HepG2 (cell line): ENCODE data around the gene RSAD1. TPM values are rescaled to one million over a fixed set of nuclear protein-coding genes. Genes with fewer than 3 reads are reported as not detected.

Experiments used
- BORCS8-MEF2B ChIP-seq: sonication (generic); formaldehyde crosslinking; IDR thresholded peaks from 2 replicates; pipeline ENCODE4 v1.8.0; 2022; ENCODE audit warnings: mild to moderate bottlenecking, missing genetic modification reagents
- CERS6 ChIP-seq: sonication (generic); formaldehyde crosslinking; IDR thresholded peaks from 2 replicates; pipeline ENCODE4 v1.5.0; 2020; ENCODE audit warnings: missing genetic modification reagents
- FOXP1 ChIP-seq, 2 experiments: fragments of 450-650 bp in 1 of 2; IDR thresholded peaks; 2 replicates each; pipeline ENCODE4 v1.6.1; 2017 to 2018; ENCODE audit warnings: antibody characterized with exemption in 1 of 2
- GABPA ChIP-seq, 2 experiments: IDR thresholded peaks; 2 replicates each; pipeline ENCODE4 v1.6.1; 2011 to 2016; ENCODE audit warnings: low read depth in 2 of 2, low read length in 1 of 2, missing biosample characterization in 1 of 2, missing genetic modification characterization in 1 of 2
- HNF4A ChIP-seq: sonication (generic); formaldehyde crosslinking; IDR thresholded peaks from 2 replicates; pipeline ENCODE4 v1.4.0; 2020; ENCODE audit warnings: missing genetic modification reagents
- HOXA9 ChIP-seq: sonication (generic); formaldehyde crosslinking; IDR thresholded peaks from 2 replicates; pipeline ENCODE4 v1.8.1; 2022; ENCODE audit warnings: missing genetic modification reagents, mild to moderate bottlenecking, moderate library complexity, borderline replicate concordance
- KLF16 ChIP-seq, 2 experiments: sonication (generic) in 1 of 2; formaldehyde crosslinking in 1 of 2; IDR thresholded peaks; 2 replicates each; pipeline versions ENCODE4 v1.6.1 to v1.8.0; 2016 to 2023; ENCODE audit warnings: missing genetic modification reagents in 2 of 2, missing compliant biosample characterization in 1 of 2
- MAZ ChIP-seq, 2 experiments: sonication (generic) in 1 of 2; formaldehyde crosslinking in 1 of 2; IDR thresholded peaks; 2 replicates each; pipeline versions ENCODE4 v1.5.0 to v1.6.1; 2012 to 2020; ENCODE audit warnings: low read depth in 2 of 2, mild to moderate bottlenecking in 2 of 2, borderline replicate concordance in 1 of 2, improper control_type of control experiment in 1 of 2, low read length in 1 of 2, missing genetic modification reagents in 1 of 2, moderate library complexity in 1 of 2
- MED13 ChIP-seq: sonication (generic); formaldehyde crosslinking; IDR thresholded peaks from 2 replicates; pipeline ENCODE4 v1.5.0; 2020; ENCODE audit warnings: missing genetic modification reagents
- MYC ChIP-seq: sonication (generic); formaldehyde crosslinking; IDR thresholded peaks from 2 replicates; pipeline ENCODE4 v1.9.0; 2021; ENCODE audit warnings: missing genetic modification reagents, borderline replicate concordance
- NCOR1 ChIP-seq: fragments of 200-600 bp; sonication (generic); IDR thresholded peaks from 2 replicates; pipeline ENCODE4 v1.7.0; 2017; ENCODE audit warnings: antibody characterized with exemption, low read length, borderline replicate concordance
- POLR2A ChIP-seq, 2 experiments: IDR thresholded peaks; 2 replicates each; pipeline ENCODE4 v1.6.1; 2011; ENCODE audit warnings: low read depth in 2 of 2, low read length in 2 of 2, mild to moderate bottlenecking in 1 of 2, moderate library complexity in 1 of 2; ENCODE audit not compliant: insufficient read depth in 1 of 2
- PRDM10 ChIP-seq: sonication (generic); formaldehyde crosslinking; IDR thresholded peaks from 2 replicates; pipeline ENCODE4 v1.4.0; 2020; ENCODE audit warnings: low read depth, missing genetic modification reagents
- SETDB1 ChIP-seq: sonication (generic); formaldehyde crosslinking; IDR thresholded peaks from 2 replicates; pipeline ENCODE4 v1.5.1; 2020; ENCODE audit warnings: missing genetic modification reagents, mild to moderate bottlenecking, borderline replicate concordance
- ZNF335 ChIP-seq: sonication (generic); formaldehyde crosslinking; IDR thresholded peaks from 2 replicates; pipeline ENCODE4 v1.4.0; 2020; ENCODE audit warnings: missing genetic modification reagents
- ZNF484 ChIP-seq: sonication (generic); formaldehyde crosslinking; IDR thresholded peaks from 2 replicates; pipeline ENCODE4 v1.5.1; 2020; ENCODE audit warnings: mild to moderate bottlenecking, low read depth, missing genetic modification reagents, borderline replicate concordance
- ZNF589 ChIP-seq: sonication (generic); formaldehyde crosslinking; conservative IDR thresholded peaks from 2 replicates; pipeline ENCODE4 v1.8.0; 2022; ENCODE audit warnings: mild to moderate bottlenecking, moderate library complexity, missing genetic modification reagents
- ZNF788 ChIP-seq: sonication (generic); formaldehyde crosslinking; IDR thresholded peaks from 2 replicates; pipeline ENCODE4 v1.5.0; 2020; ENCODE audit warnings: mild to moderate bottlenecking, missing genetic modification reagents, borderline replicate concordance
- ZNF800 ChIP-seq: sonication (generic); formaldehyde crosslinking; IDR thresholded peaks from 2 replicates; pipeline ENCODE4 v1.4.0; 2020; ENCODE audit warnings: missing genetic modification reagents
- ZNF841 ChIP-seq: sonication (generic); formaldehyde crosslinking; IDR thresholded peaks from 2 replicates; pipeline ENCODE4 v1.8.1; 2023; ENCODE audit warnings: missing genetic modification reagents, borderline replicate concordance
- polyA plus RNA-seq, 8 experiments: library from polyadenylated mRNA; depleted of rRNA in 3 of 8; stranded (reverse) in 7 of 8; unstranded in 1 of 8; fragments of >200 nt; fragmentation: Illumina TruSeq in 4 of 8; extraction: Trizol in 4 of 8; gene quantifications; 2 replicates each; pipeline versions ENCODE4 v1.2.1 to v1.2.3, GENCODE V29; 2011 to 2016; ENCODE audit warnings: low read depth in 4 of 8, missing spikeins in 1 of 8, mixed read lengths in 1 of 8; ENCODE audit not compliant: insufficient read depth in 1 of 8
- total RNA-seq, 5 experiments: library from RNA; depleted of rRNA; stranded (reverse); fragments of >200 nt; fragmentation: Illumina TruSeq; extraction: Trizol; gene quantifications; 2 replicates each; pipeline ENCODE4 v1.2.3, GENCODE V29; 2016; ENCODE audit warnings: low read depth in 1 of 5

The RSAD1 gene
- total and polyA plus RNA-seq, 2 of the 13 experiments (the other 11 are each of a cell fraction or from before 2014, with no cell fraction given): 22.7 to 27.7 TPM

- TF ChIP-seq ZNF589 (CRISPR knock-in tag): peak; percentile 67
- peak; percentile 62; the same call in 1 of the 2 replicates for TF ChIP-seq HNF4A (CRISPR knock-in tag)
- TF ChIP-seq ZNF841 (CRISPR knock-in tag): no peak
- TF ChIP-seq MAZ (IDR thresholded peaks at IDR 0.05; ENCODE audit: borderline replicate concordance, low read depth, low read length): no peak
- peak; percentile 54; the same call in 1 of the 2 replicates for TF ChIP-seq MAZ (CRISPR knock-in tag; IDR thresholded peaks at IDR 0.05; ENCODE audit: low read depth)
- TF ChIP-seq BORCS8-MEF2B: peak; percentile 48; the same call in 1 of the 2 replicates
- peak; percentile 76; the same call in 1 of the 2 replicates for TF ChIP-seq ZNF788
- TF ChIP-seq HOXA9 (CRISPR knock-in tag): 0 out of 2 replicates have a peak, but pooled peaks have one; percentile 17
- TF ChIP-seq NCOR1: peak; percentile 25; the same call in 1 of the 2 replicates
- TF ChIP-seq SETDB1 (CRISPR knock-in tag): no peak
- peak; percentile 70 for TF ChIP-seq FOXP1 (IDR thresholded peaks at IDR 0.05)
- peak; percentile 88 for TF ChIP-seq FOXP1 (CRISPR knock-in tag; IDR thresholded peaks at IDR 0.05)
- peak; percentile 20 to 31; a peak in 2 of 4 replicates for TF ChIP-seq POLR2A (IDR thresholded peaks at IDR 0.05; ENCODE audit: insufficient read depth in 1 of 2, low read depth in 2 of 2, low read length in 2 of 2)
- TF ChIP-seq ZNF484 (CRISPR knock-in tag): no peak
- peak; percentile 37; the same call in 1 of the 2 replicates for TF ChIP-seq MYC (CRISPR knock-in tag)
- 0 out of 2 replicates have a peak, but pooled peaks have one; percentile 22 for TF ChIP-seq PRDM10 (CRISPR knock-in tag)
- TF ChIP-seq ZNF335 (CRISPR knock-in tag): peak; percentile 68; the same call in 1 of the 2 replicates
- TF ChIP-seq CERS6 (CRISPR knock-in tag): no peak
- peak; percentile 53; the same call in 1 of the 2 replicates for TF ChIP-seq ZNF800 (CRISPR knock-in tag)
- TF ChIP-seq MED13 (CRISPR knock-in tag): no peak
- no peak for TF ChIP-seq GABPA (IDR thresholded peaks at IDR 0.05; ENCODE audit: low read depth, low read length)
- TF ChIP-seq GABPA (CRISPR knock-in tag; IDR thresholded peaks at IDR 0.05; ENCODE audit: low read depth): peak; percentile 10; the same call in 1 of the 2 replicates
- peak in 1 of 2 experiments; percentile 44; a peak in 1 of 4 replicates for TF ChIP-seq KLF16 (CRISPR knock-in tag; IDR thresholded peaks at IDR 0.05)
Measured at GRCh38 chr17:50458701-50459676, 19.7 kb upstream of the RSAD1 start (continued).
